ENCODE data around the gene PKNOX2. TPM values are rescaled to one million over a fixed set of nuclear protein-coding genes. Genes with fewer than 3 reads are reported as not detected.

Gene PKNOX2
- total RNA-seq, 1 donor from 2014 or later = 34.9 TPM

GRCh38 chr11:125305345-125305744, 140.8 kb downstream of the PKNOX2 start:
- Mint-ChIP-seq H3K27me3 (ENCODE audit: low read depth) (no peaks in the 10 kb centered on the region), H3K4me3 (ENCODE audit: unreplicated experiment) (no peak overlapping the region), H3K36me3 (ENCODE audit: low read depth) (peaks cover 14% of the 10 kb centered on the region), H3K4me1 (ENCODE audit: low read depth) (peaks cover 51% of the 10 kb centered on the region), H3K9me3 (ENCODE audit: low read depth) (no peaks in the 10 kb centered on the region), H3K27ac (ENCODE audit: unreplicated experiment) (no peak overlapping the region)
- TF ChIP-seq CTCF (IDR thresholded peaks at IDR 0.05) = no peak
- DNase-seq (ENCODE audit: low spot score) = no peak

- TF ChIP-seq CTCF (IDR thresholded peaks at IDR 0.05) = no peak
- DNase-seq (ENCODE audit: low spot score) = no peak
- no peaks in the 10 kb centered on the region for H3K27me3 Mint-ChIP-seq (ENCODE audit: low read depth)
- H3K27ac Mint-ChIP-seq (ENCODE audit: unreplicated experiment) = no peak overlapping the region
- H3K4me3 Mint-ChIP-seq (ENCODE audit: unreplicated experiment) = no peak overlapping the region
- peaks cover 47% of the 10 kb centered on the region for H3K4me1 Mint-ChIP-seq (ENCODE audit: low read depth)
- peaks cover 14% of the 10 kb centered on the region for H3K36me3 Mint-ChIP-seq (ENCODE audit: low read depth)
- no peaks in the 10 kb centered on the region for H3K9me3 Mint-ChIP-seq (ENCODE audit: low read depth)
These were observed 141.9 kb downstream of the PKNOX2 start for GRCh38 chr11:125306476-125306875.

GRCh38 chr11:125308246-125308645, 143.7 kb downstream of the PKNOX2 start:
- no peak for DNase-seq (ENCODE audit: low spot score)
- Mint-ChIP-seq H3K9me3 (ENCODE audit: low read depth) (no peaks in the 10 kb centered on the region), H3K27me3 (ENCODE audit: low read depth) (no peaks in the 10 kb centered on the region), H3K4me3 (ENCODE audit: unreplicated experiment) (no peak overlapping the region), H3K27ac (ENCODE audit: unreplicated experiment) (no peak overlapping the region), H3K4me1 (ENCODE audit: low read depth) (peaks cover 54% of the 10 kb centered on the region), H3K36me3 (ENCODE audit: low read depth) (peaks cover 14% of the 10 kb centered on the region)
- TF ChIP-seq CTCF (IDR thresholded peaks at IDR 0.05) = no peak

- Mint-ChIP-seq H3K36me3 (ENCODE audit: low read depth) (peaks cover 18% of the 10 kb centered on the region), H3K27me3 (ENCODE audit: low read depth) (no peaks in the 10 kb centered on the region), H3K9me3 (ENCODE audit: low read depth) (peaks cover 3% of the 10 kb centered on the region), H3K4me3 (ENCODE audit: unreplicated experiment) (no peak overlapping the region), H3K4me1 (ENCODE audit: low read depth) (peaks cover 79% of the 10 kb centered on the region), H3K27ac (ENCODE audit: unreplicated experiment) (no peak overlapping the region)
- DNase-seq (ENCODE audit: low spot score) = no peak
- TF ChIP-seq CTCF (IDR thresholded peaks at IDR 0.05) = no peak
These were observed 147.8 kb downstream of the PKNOX2 start for GRCh38 chr11:125312391-125312790.

- Mint-ChIP-seq H3K4me3 (ENCODE audit: unreplicated experiment) (no peak overlapping the region), H3K4me1 (ENCODE audit: low read depth) (peaks cover 76% of the 10 kb centered on the region), H3K27ac (ENCODE audit: unreplicated experiment) (no peak overlapping the region), H3K27me3 (ENCODE audit: low read depth) (no peaks in the 10 kb centered on the region), H3K9me3 (ENCODE audit: low read depth) (peaks cover 4% of the 10 kb centered on the region), H3K36me3 (ENCODE audit: low read depth) (peaks cover 16% of the 10 kb centered on the region)
- no peak for DNase-seq (ENCODE audit: low spot score)
- no peak for TF ChIP-seq CTCF (IDR thresholded peaks at IDR 0.05)
These were observed 148.3 kb downstream of the PKNOX2 start for GRCh38 chr11:125312812-125313211.
